ENCODE results near the gene TEK.

TEK gene

GRCh38 chr9:27117489-27118135, 8.6 kb downstream of the TEK start:
- no peak for DNase-seq

GRCh38 chr9:27118916-27119315, 9.9 kb downstream of the TEK start:
- intact Hi-C loops (cut with DNase I): no loop called here
- DNase-seq: no peak

More at GRCh38 chr9:27117489-27118135, 8.6 kb downstream of the TEK start:
- intact Hi-C loops (cut with DNase I): no loop called here

GRCh38 chr9:27124151-27124550, 15.1 kb downstream of the TEK start:
- no peak for DNase-seq
- intact Hi-C loops (cut with DNase I): no loop called here

- DNase-seq: peak in 30 of 42 donors; percentile 2 to 64 (median 23)
Observed at GRCh38 chr9:27125030-27125429, 16.0 kb downstream of the TEK start.

GRCh38 chr9:27125936-27126335, 16.9 kb downstream of the TEK start:
- intact Hi-C loops (cut with DNase I): no loop called here
- no peak for DNase-seq

More at GRCh38 chr9:27125030-27125429, 16.0 kb downstream of the TEK start:
- intact Hi-C loops (cut with DNase I): no loop called here

- intact Hi-C loops (cut with DNase I): no loop called here
- no peak for DNase-seq
Observed at GRCh38 chr9:27126670-27127069, 17.6 kb downstream of the TEK start.

GRCh38 chr9:27129221-27129620, 20.2 kb downstream of the TEK start:
- no peak for DNase-seq
- intact Hi-C loops (cut with DNase I): no loop called here

GRCh38 chr9:27131731-27132130, 22.7 kb downstream of the TEK start:
- intact Hi-C loops (cut with DNase I): no loop called here
- no peak for DNase-seq

GRCh38 chr9:27133817-27134216, 24.8 kb downstream of the TEK start:
- DNase-seq: no peak
- intact Hi-C loops (cut with DNase I): no loop called here

GRCh38 chr9:27142299-27142930, 33.4 kb downstream of the TEK start:
- intact Hi-C loops (cut with DNase I): no loop called here
- DNase-seq: no peak

GRCh38 chr9:27145143-27145542, 36.1 kb downstream of the TEK start:
- intact Hi-C loops (cut with DNase I): no loop called here
- no peak for DNase-seq

- DNase-seq: no peak
- intact Hi-C loops (cut with DNase I): no loop called here
Observed at GRCh38 chr9:27149651-27150050, 40.6 kb downstream of the TEK start.

- no peak for DNase-seq
- intact Hi-C loops (cut with DNase I): no loop called here
Observed at GRCh38 chr9:27150746-27151406, 41.9 kb downstream of the TEK start.

GRCh38 chr9:27151693-27152404, 42.8 kb downstream of the TEK start:
- intact Hi-C loops (cut with DNase I): no loop called here
- no peak for DNase-seq

GRCh38 chr9:27152405-27152718, 43.3 kb downstream of the TEK start:
- intact Hi-C loops (cut with DNase I): no loop called here
- no peak for DNase-seq

GRCh38 chr9:27154908-27155307, 45.9 kb downstream of the TEK start:
- intact Hi-C loops (cut with DNase I): no loop called here
- no peak for DNase-seq

GRCh38 chr9:27157097-27157496, 48.1 kb downstream of the TEK start:
- no peak for DNase-seq
- intact Hi-C loops (cut with DNase I): no loop called here

GRCh38 chr9:27157736-27158135, 48.7 kb downstream of the TEK start:
- intact Hi-C loops (cut with DNase I): no loop called here
- no peak for DNase-seq

GRCh38 chr9:27160636-27161035, 51.6 kb downstream of the TEK start:
- no peak for DNase-seq
- intact Hi-C loops (cut with DNase I): no loop called here

GRCh38 chr9:27162045-27162444, 53.0 kb downstream of the TEK start:
- DNase-seq: no peak
- intact Hi-C loops (cut with DNase I): no loop called here

Data from head of caudate nucleus (tissue), 42 donors.